HEK293 (cell line): ENCODE measurements around the gene SMOC1.

Experiments
- MZF1 ChIP-seq: fragments of 450-650 bp; formaldehyde crosslinking; IDR thresholded peaks from 2 replicates; pipeline ENCODE4 v1.5.1; 2017; ENCODE audit warnings: missing biosample characterization, missing genetic modification characterization, borderline replicate concordance
- RBAK ChIP-seq: fragments of 450-650 bp; formaldehyde crosslinking; IDR thresholded peaks from 2 replicates; pipeline ENCODE4 v1.5.1; 2016; ENCODE audit warnings: missing biosample characterization, missing genetic modification characterization
- ZBTB17 ChIP-seq: fragments of 450-650 bp; formaldehyde crosslinking; IDR thresholded peaks from 2 replicates; pipeline ENCODE4 v1.5.1; 2016; ENCODE audit warnings: missing biosample characterization, missing genetic modification characterization
- ZBTB6 ChIP-seq: fragments of 450-650 bp; formaldehyde crosslinking; IDR thresholded peaks from 2 replicates; pipeline ENCODE4 v1.5.1; 2017; ENCODE audit warnings: missing biosample characterization, missing genetic modification characterization
- ZNF274 ChIP-seq, 2 experiments: fragments of 200-500 bp in 1 of 2; fragments of 450-650 bp in 1 of 2; sonication (Bioruptor generic) in 1 of 2; formaldehyde crosslinking in 1 of 2; IDR thresholded peaks; 2 replicates each; pipeline versions ENCODE4 v1.5.1 to v1.6.1; 2014 to 2016; ENCODE audit warnings: borderline replicate concordance in 1 of 2, inconsistent platforms in 1 of 2, low read length in 1 of 2, missing biosample characterization in 1 of 2, missing genetic modification characterization in 1 of 2
- ZNF302 ChIP-seq: fragments of 450-650 bp; formaldehyde crosslinking; IDR thresholded peaks from 2 replicates; pipeline ENCODE4 v1.5.1; 2016; ENCODE audit warnings: missing biosample characterization, missing genetic modification characterization, low read depth
- ZNF354C ChIP-seq: fragments of 450-650 bp; formaldehyde crosslinking; IDR thresholded peaks from 2 replicates; pipeline ENCODE4 v1.5.1; 2016; ENCODE audit warnings: missing biosample characterization, missing genetic modification characterization, low read depth, borderline replicate concordance
- ZNF707 ChIP-seq: fragments of 450-650 bp; formaldehyde crosslinking; IDR thresholded peaks from 2 replicates; pipeline ENCODE4 v1.5.1; 2016; ENCODE audit warnings: missing biosample characterization, missing genetic modification characterization
- ZSCAN4 ChIP-seq: fragments of 450-650 bp; formaldehyde crosslinking; IDR thresholded peaks from 2 replicates; pipeline ENCODE4 v1.5.1; 2017; ENCODE audit warnings: missing biosample characterization, missing genetic modification characterization
- TF ChIP-seq, protein P1 (sequence below): fragments of 450-650 bp; formaldehyde crosslinking; IDR thresholded peaks from 2 replicates; pipeline ENCODE4 v1.5.1; 2016; ENCODE audit warnings: missing biosample characterization, missing genetic modification characterization
- TF ChIP-seq, protein P2 (sequence below): fragments of 450-650 bp; formaldehyde crosslinking; conservative IDR thresholded peaks from 2 replicates; pipeline ENCODE4 v1.5.1; 2016; ENCODE audit warnings: low read depth, missing biosample characterization, missing genetic modification characterization

DNA sequence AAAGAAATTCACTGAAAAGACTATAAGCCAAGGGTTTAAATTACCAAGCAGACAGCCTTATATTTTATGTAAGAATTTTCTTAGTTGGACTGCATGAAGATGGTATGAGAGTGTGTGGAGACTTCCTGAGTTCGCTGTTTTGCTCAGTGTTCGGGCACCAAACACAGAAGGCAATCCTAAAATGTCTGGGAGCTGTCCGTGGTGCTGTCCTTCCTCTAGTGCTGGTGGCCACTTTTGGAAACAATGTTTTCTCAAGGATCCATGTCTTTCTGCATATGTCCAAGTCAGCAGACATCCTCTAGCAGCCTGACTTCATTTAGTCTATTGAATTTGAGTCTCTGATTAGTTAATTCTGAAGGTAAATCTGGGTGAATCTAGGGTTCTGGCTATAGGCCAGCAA lies 173.8 kb downstream of the SMOC1 start:
- TF ChIP-seq, protein P1, sequence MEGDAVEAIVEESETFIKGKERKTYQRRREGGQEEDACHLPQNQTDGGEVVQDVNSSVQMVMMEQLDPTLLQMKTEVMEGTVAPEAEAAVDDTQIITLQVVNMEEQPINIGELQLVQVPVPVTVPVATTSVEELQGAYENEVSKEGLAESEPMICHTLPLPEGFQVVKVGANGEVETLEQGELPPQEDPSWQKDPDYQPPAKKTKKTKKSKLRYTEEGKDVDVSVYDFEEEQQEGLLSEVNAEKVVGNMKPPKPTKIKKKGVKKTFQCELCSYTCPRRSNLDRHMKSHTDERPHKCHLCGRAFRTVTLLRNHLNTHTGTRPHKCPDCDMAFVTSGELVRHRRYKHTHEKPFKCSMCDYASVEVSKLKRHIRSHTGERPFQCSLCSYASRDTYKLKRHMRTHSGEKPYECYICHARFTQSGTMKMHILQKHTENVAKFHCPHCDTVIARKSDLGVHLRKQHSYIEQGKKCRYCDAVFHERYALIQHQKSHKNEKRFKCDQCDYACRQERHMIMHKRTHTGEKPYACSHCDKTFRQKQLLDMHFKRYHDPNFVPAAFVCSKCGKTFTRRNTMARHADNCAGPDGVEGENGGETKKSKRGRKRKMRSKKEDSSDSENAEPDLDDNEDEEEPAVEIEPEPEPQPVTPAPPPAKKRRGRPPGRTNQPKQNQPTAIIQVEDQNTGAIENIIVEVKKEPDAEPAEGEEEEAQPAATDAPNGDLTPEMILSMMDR (tag by site-specific recombination): no peak
- TF ChIP-seq ZNF302 (tag by site-specific recombination) (no peak), ZNF707 (tag by site-specific recombination) (no peak), ZBTB6 (tag by site-specific recombination) (no peak), MZF1 (tag by site-specific recombination) (no peak), ZNF354C (tag by site-specific recombination) (no peak), ZBTB17 (tag by site-specific recombination) (no peak), ZNF274 (IDR thresholded peaks at IDR 0.05; ENCODE audit: low read length) (no peak), ZNF274 (tag by site-specific recombination; IDR thresholded peaks at IDR 0.05; ENCODE audit: borderline replicate concordance) (no peak), ZSCAN4 (no peak), RBAK (tag by site-specific recombination) (no peak)
- TF ChIP-seq, protein P2, sequence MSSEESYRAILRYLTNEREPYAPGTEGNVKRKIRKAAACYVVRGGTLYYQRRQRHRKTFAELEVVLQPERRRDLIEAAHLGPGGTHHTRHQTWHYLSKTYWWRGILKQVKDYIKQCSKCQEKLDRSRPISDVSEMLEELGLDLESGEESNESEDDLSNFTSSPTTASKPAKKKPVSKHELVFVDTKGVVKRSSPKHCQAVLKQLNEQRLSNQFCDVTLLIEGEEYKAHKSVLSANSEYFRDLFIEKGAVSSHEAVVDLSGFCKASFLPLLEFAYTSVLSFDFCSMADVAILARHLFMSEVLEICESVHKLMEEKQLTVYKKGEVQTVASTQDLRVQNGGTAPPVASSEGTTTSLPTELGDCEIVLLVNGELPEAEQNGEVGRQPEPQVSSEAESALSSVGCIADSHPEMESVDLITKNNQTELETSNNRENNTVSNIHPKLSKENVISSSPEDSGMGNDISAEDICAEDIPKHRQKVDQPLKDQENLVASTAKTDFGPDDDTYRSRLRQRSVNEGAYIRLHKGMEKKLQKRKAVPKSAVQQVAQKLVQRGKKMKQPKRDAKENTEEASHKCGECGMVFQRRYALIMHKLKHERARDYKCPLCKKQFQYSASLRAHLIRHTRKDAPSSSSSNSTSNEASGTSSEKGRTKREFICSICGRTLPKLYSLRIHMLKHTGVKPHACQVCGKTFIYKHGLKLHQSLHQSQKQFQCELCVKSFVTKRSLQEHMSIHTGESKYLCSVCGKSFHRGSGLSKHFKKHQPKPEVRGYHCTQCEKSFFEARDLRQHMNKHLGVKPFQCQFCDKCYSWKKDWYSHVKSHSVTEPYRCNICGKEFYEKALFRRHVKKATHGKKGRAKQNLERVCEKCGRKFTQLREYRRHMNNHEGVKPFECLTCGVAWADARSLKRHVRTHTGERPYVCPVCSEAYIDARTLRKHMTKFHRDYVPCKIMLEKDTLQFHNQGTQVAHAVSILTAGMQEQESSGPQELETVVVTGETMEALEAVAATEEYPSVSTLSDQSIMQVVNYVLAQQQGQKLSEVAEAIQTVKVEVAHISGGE (tag by site-specific recombination): no peak
